IMR-90 (cell line): Measurements from ENCODE around the gene KLC4. TPM values are rescaled to one million over a fixed set of nuclear protein-coding genes. Genes with fewer than 3 reads are reported as not detected.

Source experiments
- ATAC-seq: fragments of 200-7000 bp; cut with Tn5 transposase; 2 replicates; pipeline ENCODE4 v1.9.1; 2020; ENCODE audit warnings: low read depth, mild to moderate bottlenecking, moderate library complexity
- BruUV-seq: library from RNA; stranded (reverse); fragments of 400-500 nt; replicated peaks from 2 replicates; lab custom pipeline; 2021; lab: Mats Ljungman, UMichigan
- CTCF ChIA-PET: fragments of 300-600 bp; formaldehyde crosslinking; extraction: SDS; loops from one replicate; lab custom pipeline; 2021; ENCODE audit warnings: antibody characterized with exemption; lab: Yijun Ruan, JAX
- POLR2A ChIA-PET: fragments of 300-600 bp; sonication (Branson Sonifier 250); formaldehyde crosslinking; loops from one replicate; lab custom pipeline; 2022; ENCODE audit warnings: antibody characterized with exemption; ENCODE audit not compliant: unreplicated experiment; lab: Charles Lee
- DNase-seq: peaks from one replicate; pipeline ENCODE4 v3.0.0; 2013
- H2AFZ ChIP-seq: replicated peaks from 2 replicates; pipeline ENCODE3; 2013; ENCODE audit warnings: low read length, mild to moderate bottlenecking; ENCODE audit not compliant: poor library complexity
- H2AK5ac ChIP-seq: 2 replicates; pipeline ENCODE4 v1.6.1; 2013; ENCODE audit warnings: low read depth, low read length, inconsistent platforms
- H2AK9ac ChIP-seq: replicated peaks from 2 replicates; pipeline ENCODE3; 2013; ENCODE audit warnings: mild to moderate bottlenecking, low read depth, low read length, moderate library complexity; ENCODE audit not compliant: poor library complexity
- H2BK120ac ChIP-seq: 2 replicates; pipeline ENCODE4 v1.6.1; 2013; ENCODE audit warnings: low read depth, low read length, inconsistent platforms
- H2BK15ac ChIP-seq: 3 replicates; pipeline ENCODE4 v1.6.1; 2013; ENCODE audit warnings: low read depth, low read length, inconsistent platforms
- H2BK20ac ChIP-seq: 2 replicates; pipeline ENCODE4 v1.6.1; 2013; ENCODE audit warnings: low read depth, mild to moderate bottlenecking, inconsistent platforms, low read length, moderate library complexity
- H2BK5ac ChIP-seq: 2 replicates; pipeline ENCODE4 v1.6.1; 2013; ENCODE audit warnings: mild to moderate bottlenecking, low read depth, low read length, inconsistent platforms; ENCODE audit not compliant: poor library complexity, severe bottlenecking
- H3K14ac ChIP-seq: replicated peaks from 2 replicates; pipeline ENCODE4 v1.6.1; 2013; ENCODE audit warnings: low read depth, low read length, inconsistent platforms
- H3K18ac ChIP-seq: 2 replicates; pipeline ENCODE4 v1.6.1; 2013; ENCODE audit warnings: low read depth, low read length, control low read depth
- H3K23ac ChIP-seq: 2 replicates; pipeline ENCODE4 v1.6.1; 2013; ENCODE audit warnings: low read depth, low read length, inconsistent platforms
- H3K27ac ChIP-seq: 2 replicates; pipeline ENCODE4 v1.5.1; 2013; ENCODE audit warnings: mild to moderate bottlenecking, control low read depth, low read length; ENCODE audit not compliant: insufficient read depth
- H3K27me3 ChIP-seq: 2 replicates; pipeline ENCODE4 v1.6.1; 2013; ENCODE audit warnings: low read length; ENCODE audit not compliant: control insufficient read depth, insufficient read depth
- H3K36me3 ChIP-seq: 2 replicates; pipeline ENCODE4 v1.6.1; 2013; ENCODE audit warnings: low read length, mixed read lengths; ENCODE audit not compliant: control insufficient read depth, insufficient read depth
- H3K4ac ChIP-seq: 2 replicates; pipeline ENCODE4 v1.6.1; 2013; ENCODE audit warnings: low read depth, low read length, inconsistent platforms
- H3K4me1 ChIP-seq: 2 replicates; pipeline ENCODE4 v1.6.1; 2013; ENCODE audit warnings: low read length, mixed read lengths; ENCODE audit not compliant: control insufficient read depth, insufficient read depth
- H3K4me2 ChIP-seq: 2 replicates; pipeline ENCODE4 v1.6.1; 2013; ENCODE audit warnings: low read depth, mild to moderate bottlenecking, control low read depth, low read length, moderate library complexity
- H3K4me3 ChIP-seq: 2 replicates; pipeline ENCODE4 v1.5.1; 2013; ENCODE audit warnings: low read depth, mild to moderate bottlenecking, control low read depth, low read length, moderate library complexity; ENCODE audit not compliant: insufficient read depth
- H3K56ac ChIP-seq: 2 replicates; pipeline ENCODE4 v1.6.1; 2013; ENCODE audit warnings: low read length, inconsistent platforms; ENCODE audit not compliant: insufficient read depth; ENCODE audit errors: extremely low read depth
- H3K79me1 ChIP-seq, 2 experiments: 2 replicates each; pipeline ENCODE4 v1.6.1; 2013; ENCODE audit warnings: low read length in 2 of 2, inconsistent platforms in 1 of 2, low read depth in 1 of 2
- H3K9ac ChIP-seq: 2 replicates; pipeline ENCODE4 v1.6.1; 2013; ENCODE audit warnings: low read depth, low read length, control low read depth
- H3K9me1 ChIP-seq: 2 replicates; pipeline ENCODE4 v1.6.1; 2013; ENCODE audit warnings: low read length, inconsistent platforms; ENCODE audit not compliant: insufficient read depth
- H3K9me3 ChIP-seq: 2 replicates; pipeline ENCODE4 v1.6.1; 2013; ENCODE audit warnings: low read length; ENCODE audit not compliant: control insufficient read depth, insufficient read depth
- H4K20me1 ChIP-seq: 2 replicates; pipeline ENCODE4 v1.6.1; 2013; ENCODE audit warnings: low read length, inconsistent platforms; ENCODE audit not compliant: insufficient read depth
- H4K5ac ChIP-seq: 2 replicates; pipeline ENCODE4 v1.6.1; 2013; ENCODE audit warnings: mild to moderate bottlenecking, low read depth, low read length, control low read depth
- H4K8ac ChIP-seq, 2 experiments: 2 replicates each; pipeline ENCODE4 v1.6.1; 2013; ENCODE audit warnings: low read depth in 2 of 2, low read length in 2 of 2, control low read depth in 1 of 2, inconsistent platforms in 1 of 2
- H4K91ac ChIP-seq: 2 replicates; pipeline ENCODE4 v1.6.1; 2013; ENCODE audit warnings: low read depth, low read length, inconsistent platforms; ENCODE audit not compliant: insufficient read depth
- BHLHE40 ChIP-seq: fragments of 150-350 bp; IDR thresholded peaks from 2 replicates; pipeline ENCODE4 v1.6.1; 2016; ENCODE audit warnings: mild to moderate bottlenecking, low read depth, low read length
- MAFK ChIP-seq: IDR thresholded peaks from 2 replicates; pipeline ENCODE4 v1.6.1; 2012; ENCODE audit warnings: low read depth, low read length, improper control_type of control experiment
- WGBS, 2 experiments: methylation state at CpG; one replicate each; pipeline versions ENCODE4 v1.1.5 to v1.1.7; 2013; ENCODE audit warnings: missing lambda C conversion rate in 2 of 2; ENCODE audit not compliant: insufficient read length in 1 of 2; ENCODE audit errors: extremely low coverage in 2 of 2; 5-methylcytosine and 5-hydroxymethylcytosine counted together
- dilution Hi-C: fragments of 300-500 bp; cut with HindIII; formaldehyde crosslinking; loops from one replicate; pipeline ENCODE4 v1.14.3; 2018; ENCODE audit warnings: low sequenced_read_pairs; ENCODE audit not compliant: unreplicated experiment
- in situ Hi-C: fragments of 300-500 bp; cut with MboI; formaldehyde crosslinking; loops from 3 replicates; pipeline ENCODE4 v1.14.3; 2019; ENCODE audit warnings: low sequenced_read_pairs, inconsistent platforms, mixed read lengths
- intact Hi-C: fragments of 100-400 bp; cut with micrococcal nuclease; formaldehyde crosslinking; loops from 2 replicates; pipeline ENCODE4 v1.10.0; 2022
- polyA plus RNA-seq, 3 experiments: library from polyadenylated mRNA; depleted of rRNA; stranded (reverse); fragments of >200 nt; gene quantifications; 2 replicates each; pipeline ENCODE4 v1.2.3, GENCODE V29; 2012; ENCODE audit warnings: low replicate concordance in 1 of 3
- total RNA-seq: library from RNA; depleted of rRNA; stranded (reverse); fragments of >200 nt; gene quantifications from 2 replicates; pipeline ENCODE4 v1.2.3, GENCODE V29; 2012

KLC4 gene
- total and polyA plus RNA-seq, 2 of the 4 experiments (the other 2 are of a cell fraction), result 10.9 to 13.0 TPM

DNA sequence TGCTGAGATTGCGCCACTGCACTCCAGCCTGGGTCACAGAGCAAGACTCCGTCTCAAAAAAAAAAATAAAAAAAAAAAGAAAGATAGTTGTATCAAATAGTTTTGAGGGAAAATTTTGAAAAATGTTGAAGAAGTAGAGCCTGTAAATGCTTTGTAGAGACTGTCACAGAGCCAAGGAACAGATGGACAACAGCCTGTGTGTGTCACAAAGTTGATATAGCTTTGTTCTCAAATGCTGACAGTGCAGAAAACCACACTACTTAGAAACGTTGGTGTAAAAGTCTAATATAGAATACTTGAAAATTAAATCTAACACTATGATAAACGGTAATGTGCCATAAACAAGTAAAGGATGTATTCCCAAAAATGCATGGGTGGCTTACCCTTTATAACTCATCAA, 42.1 kb downstream of the KLC4 start:
- TF ChIP-seq MAFK, result peak; percentile 98
- TF ChIP-seq BHLHE40, result no peak

More for the DNA sequence above, 42.1 kb downstream of the KLC4 start:
- intact Hi-C loops, result no loop called here
- H3K27ac ChIP-seq, result no peak overlapping the region
- CTCF ChIA-PET, result no interaction called here
- H2AFZ ChIP-seq, result no peak overlapping the region
- H4K8ac ChIP-seq, result no peak overlapping the region
- no peak overlapping the region for H3K4me2 ChIP-seq
- no TSS peak for BruUV-seq
- no peak overlapping the region for H4K5ac ChIP-seq
- H3K79me1 ChIP-seq, result peaks cover 36 to 75% of the 10 kb centered on the region in 2 experiments
- H3K9ac ChIP-seq, result no peak overlapping the region
- H3K18ac ChIP-seq, result no peak overlapping the region
- no peak overlapping the region for H2BK5ac ChIP-seq
- no peak overlapping the region for H2BK120ac ChIP-seq
- DNase-seq (no peak), ATAC-seq (no peak)
- H4K91ac ChIP-seq, result no peak overlapping the region
- no peak overlapping the region for H3K23ac ChIP-seq
- POLR2A ChIA-PET, result no interaction called here
- no peak overlapping the region for H3K14ac ChIP-seq
- no peaks in the 10 kb centered on the region for H3K9me3 ChIP-seq
- no peak overlapping the region for H2BK20ac ChIP-seq
- H3K4me1 ChIP-seq, result peaks cover 10% of the 10 kb centered on the region
- H2AK5ac ChIP-seq, result no peak overlapping the region
- H3K36me3 ChIP-seq, result peaks cover 4% of the 10 kb centered on the region
- H3K56ac ChIP-seq, result no peak overlapping the region
- no peak overlapping the region for H2BK15ac ChIP-seq
- dilution Hi-C loops, result no loop called here
- no peaks in the 10 kb centered on the region for H3K27me3 ChIP-seq
- in situ Hi-C loops, result no loop called here
- no peak overlapping the region for H3K4ac ChIP-seq
- H2AK9ac ChIP-seq, result no peak overlapping the region
- no peak overlapping the region for H3K4me3 ChIP-seq
- peaks cover 46% of the 10 kb centered on the region for H4K20me1 ChIP-seq
- WGBS, 2 experiments, result no CpG with 5 or more reads among the region's 4 CpGs
- H3K9me1 ChIP-seq, result peaks cover 14% of the 10 kb centered on the region
